HepG2 (cell line): Measurements from ENCODE around the gene COA1. TPM values are rescaled to one million over a fixed set of nuclear protein-coding genes. Genes with fewer than 3 reads are reported as not detected.

Experiments used
- ATAC-seq: fragments of 200-7000 bp; cut with Tn5 transposase; 3 replicates; pipeline ENCODE4 v1.9.1; 2020; ENCODE audit warnings: mild to moderate bottlenecking, moderate library complexity
- BruUV-seq: library from RNA; stranded (reverse); fragments of 400-500 nt; replicated peaks from 2 replicates; lab custom pipeline; 2021; lab: Mats Ljungman, UMichigan
- CTCF ChIA-PET: fragments of 300-600 bp; formaldehyde crosslinking; extraction: SDS; loops from one replicate; lab custom pipeline; 2021; ENCODE audit warnings: low total read pairs, inconsistent platforms, low intra/inter-chr PET ratio; lab: Yijun Ruan, JAX
- POLR2A ChIA-PET: fragments of 350-600 bp; sonication (Branson Sonifier 250); formaldehyde crosslinking; loops from one replicate; lab custom pipeline; 2020; ENCODE audit warnings: antibody characterized with exemption, inconsistent platforms; lab: Yijun Ruan, JAX
- DNase-seq: peaks from one replicate; pipeline ENCODE4 v3.0.0-alpha.2; 2015; ENCODE audit warnings: low spot score
- FAIRE-seq: peaks from 3 replicates; lab custom pipeline; 2011; peaks lifted over from hg19 to GRCh38; lab: Jason Lieb, UNC
- H2AFZ ChIP-seq: one replicate; pipeline ENCODE4 v1.6.1; 2011; ENCODE audit warnings: low read length, inconsistent platforms
- H3K27ac ChIP-seq: fragments of 300-600 bp; 3 replicates; pipeline ENCODE4 v1.8.0; 2011; ENCODE audit warnings: mixed run types, mild to moderate bottlenecking, mixed read lengths, low read length, inconsistent platforms; ENCODE audit not compliant: insufficient read depth; ENCODE audit errors: extremely low read length
- H3K27me3 ChIP-seq, 2 experiments: fragments of 200-600 bp in 1 of 2; 2 replicates in 1 of 2; 3 replicates in 1 of 2; pipeline versions ENCODE4 v1.6.0 to v1.8.0; 2011; ENCODE audit warnings: low read length in 2 of 2, mild to moderate bottlenecking in 2 of 2, moderate library complexity in 2 of 2, inconsistent platforms in 1 of 2; ENCODE audit not compliant: insufficient read depth in 2 of 2, control insufficient read depth in 1 of 2
- H3K36me3 ChIP-seq, 2 experiments: fragments of 200-600 bp in 1 of 2; replicated peaks in 1 of 2; 2 replicates in 1 of 2; 3 replicates in 1 of 2; pipeline versions ENCODE4 v1.5.1 to v1.8.0; 2011; ENCODE audit warnings: low read length in 2 of 2, inconsistent platforms in 1 of 2; ENCODE audit not compliant: insufficient read depth in 2 of 2, control insufficient read depth in 1 of 2
- H3K4me1 ChIP-seq: 2 replicates; pipeline ENCODE4 v1.5.1; 2012; ENCODE audit warnings: low read length, inconsistent platforms; ENCODE audit not compliant: insufficient read depth
- H3K4me2 ChIP-seq: 2 replicates; pipeline ENCODE4 v1.6.0; 2011; ENCODE audit warnings: low read depth, low read length, inconsistent platforms
- H3K4me3 ChIP-seq, 3 experiments: fragments of 200-600 bp in 1 of 3; sonication (generic), shearing (Covaris generic) in 1 of 3; replicated peaks in 1 of 3; 2 replicates each; pipeline ENCODE4 v1.5.1; 2011 to 2016; ENCODE audit warnings: low read length in 3 of 3, inconsistent platforms in 2 of 3, low read depth in 2 of 3, mild to moderate bottlenecking in 2 of 3, control low read depth in 1 of 3, mixed read lengths in 1 of 3; ENCODE audit not compliant: insufficient read depth in 1 of 3
- H3K79me2 ChIP-seq: one replicate; pipeline ENCODE4 v1.6.1; 2011; ENCODE audit warnings: low read length, inconsistent platforms; ENCODE audit not compliant: insufficient read depth
- H3K9ac ChIP-seq: 2 replicates; pipeline ENCODE4 v1.6.0; 2011; ENCODE audit warnings: mild to moderate bottlenecking, low read depth, low read length, inconsistent platforms; ENCODE audit not compliant: insufficient read depth
- H3K9me3 ChIP-seq: 2 replicates; pipeline ENCODE4 v1.5.1; 2012; ENCODE audit warnings: mild to moderate bottlenecking, low read length
- H4K20me1 ChIP-seq: 2 replicates; pipeline ENCODE4 v1.6.0; 2011; ENCODE audit warnings: inconsistent platforms, mild to moderate bottlenecking, low read length, moderate library complexity; ENCODE audit not compliant: insufficient read depth
- FOSL2 ChIP-seq: sonication (generic); formaldehyde crosslinking; IDR thresholded peaks from 2 replicates; pipeline ENCODE4 v1.4.0; 2020; ENCODE audit warnings: missing genetic modification reagents
- POLR2G ChIP-seq: fragments of 200-400 bp; formaldehyde crosslinking; IDR thresholded peaks from 2 replicates; pipeline ENCODE4 v1.6.1; 2018; ENCODE audit warnings: mild to moderate bottlenecking, low read depth, low read length, moderate library complexity
- TAF1 ChIP-seq: sonication (generic); formaldehyde crosslinking; IDR thresholded peaks from 2 replicates; pipeline ENCODE4 v1.4.0; 2020; ENCODE audit warnings: missing genetic modification reagents
- ZFP82 ChIP-seq: sonication (generic); formaldehyde crosslinking; IDR thresholded peaks from 2 replicates; pipeline ENCODE4 v1.5.1; 2020; ENCODE audit warnings: mild to moderate bottlenecking, missing genetic modification reagents, borderline replicate concordance
- ZNF678 ChIP-seq: sonication (generic); formaldehyde crosslinking; IDR thresholded peaks from 2 replicates; pipeline ENCODE4 v1.4.0; 2020; ENCODE audit warnings: mild to moderate bottlenecking, missing genetic modification reagents
- ZNF770 ChIP-seq: sonication (generic); formaldehyde crosslinking; IDR thresholded peaks from 2 replicates; pipeline ENCODE4 v1.5.0; 2020; ENCODE audit warnings: mild to moderate bottlenecking, missing genetic modification reagents
- WGBS: methylation state at CpG from one replicate; pipeline ENCODE4 v1.1.6; 2017; ENCODE audit warnings: low lambda C conversion rate; 5-methylcytosine and 5-hydroxymethylcytosine counted together
- in situ Hi-C: cut with HindIII; loops from 2 replicates; pipeline ENCODE4 v1.10.0; 2017; ENCODE audit warnings: low pct_unique_long_range_greater_than_20kb; ENCODE audit not compliant: extremely low pct_ligation_motif_present
- intact Hi-C: fragments of 100-400 bp; cut with micrococcal nuclease; formaldehyde crosslinking; loops from one replicate; pipeline ENCODE4 v1.10.0; 2022; ENCODE audit not compliant: unreplicated experiment
- polyA plus RNA-seq, 8 experiments: library from polyadenylated mRNA; depleted of rRNA in 3 of 8; stranded (reverse) in 7 of 8; unstranded in 1 of 8; fragments of >200 nt; fragmentation: Illumina TruSeq in 4 of 8; extraction: Trizol in 4 of 8; gene quantifications; 2 replicates each; pipeline versions ENCODE4 v1.2.1 to v1.2.3, GENCODE V29; 2011 to 2016; ENCODE audit warnings: low read depth in 4 of 8, missing spikeins in 1 of 8, mixed read lengths in 1 of 8; ENCODE audit not compliant: insufficient read depth in 1 of 8
- total RNA-seq, 5 experiments: library from RNA; depleted of rRNA; stranded (reverse); fragments of >200 nt; fragmentation: Illumina TruSeq; extraction: Trizol; gene quantifications; 2 replicates each; pipeline ENCODE4 v1.2.3, GENCODE V29; 2016; ENCODE audit warnings: low read depth in 1 of 5

The COA1 gene
- total and polyA plus RNA-seq, 2 of the 13 experiments (the other 11 are each of a cell fraction or from before 2014, with no cell fraction given) = 33.2 to 65.7 TPM

GRCh38 chr7:43650457-43651052, 78.8 kb downstream of the COA1 start:
- Histone ChIP-seq H3K9me3 (no peaks in the 10 kb centered on the region), H3K4me2 (no peak overlapping the region), H3K4me1 (peaks cover 67% of the 10 kb centered on the region), H3K27me3 (no peaks in the 10 kb centered on the region), H3K4me3 (no peak overlapping the region), H3K79me2 (peaks cover 36% of the 10 kb centered on the region), H3K27ac (peak overlapping the region; percentile 36), H2AFZ (no peak overlapping the region), H4K20me1 (no peaks in the 10 kb centered on the region), H3K36me3 (peaks cover 10 to 41% of the 10 kb centered on the region in 2 experiments), H3K9ac (0 out of 2 replicates have a peak overlapping the region, but pooled peaks have one; percentile 19)
- no peak for FAIRE-seq
- in situ Hi-C loops = no loop called here
- no TSS peak for BruUV-seq
- ChIA-PET POLR2A (no interaction called here), CTCF (no interaction called here)
- TF ChIP-seq ZNF678 (CRISPR knock-in tag) = no peak
- TF ChIP-seq ZFP82 (CRISPR knock-in tag) = no peak
- 0 out of 2 replicates have a peak, but pooled peaks have one; percentile 12 for TF ChIP-seq FOSL2 (CRISPR knock-in tag)
- no peak for TF ChIP-seq ZNF770 (CRISPR knock-in tag)
- TF ChIP-seq TAF1 (CRISPR knock-in tag) = no peak
- no peak for TF ChIP-seq POLR2G
- DNase-seq = no peak
- WGBS = 85% methylated on average over 9 of the region's 9 CpGs
- ATAC-seq = no peak
- intact Hi-C loops = no loop called here
